ENCODE results near the gene EEF1E1.
"Not testable (repeated sequence)": the region's sequence is repeated elsewhere in the genome, so short reads cannot be mapped to it uniquely, and the experiment has no call there.

The EEF1E1 gene

GRCh38 chr6:8061736-8062135, 40.6 kb downstream of the EEF1E1 start:
- no peak for DNase-seq

DNA sequence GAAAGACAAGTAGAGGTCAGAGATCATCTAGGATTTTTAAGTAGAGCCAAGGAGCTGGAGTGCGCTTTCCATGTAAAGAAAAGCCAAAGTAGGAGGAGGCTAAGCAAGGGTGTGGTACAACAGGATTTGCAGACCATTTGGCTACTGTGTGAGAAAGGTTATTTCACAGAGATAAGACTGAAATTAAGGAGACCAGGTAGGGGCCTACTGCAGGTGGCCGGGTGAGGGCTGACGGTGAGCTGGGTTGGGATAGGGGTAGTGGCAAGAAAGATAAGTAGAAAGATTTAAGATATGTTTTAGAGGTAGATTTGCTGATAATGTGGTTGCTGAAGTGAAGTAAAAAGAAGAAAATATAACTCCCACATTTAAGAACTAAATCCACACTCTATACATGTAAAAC, 42.0 kb downstream of the EEF1E1 start:
- no peak for DNase-seq

DNA sequence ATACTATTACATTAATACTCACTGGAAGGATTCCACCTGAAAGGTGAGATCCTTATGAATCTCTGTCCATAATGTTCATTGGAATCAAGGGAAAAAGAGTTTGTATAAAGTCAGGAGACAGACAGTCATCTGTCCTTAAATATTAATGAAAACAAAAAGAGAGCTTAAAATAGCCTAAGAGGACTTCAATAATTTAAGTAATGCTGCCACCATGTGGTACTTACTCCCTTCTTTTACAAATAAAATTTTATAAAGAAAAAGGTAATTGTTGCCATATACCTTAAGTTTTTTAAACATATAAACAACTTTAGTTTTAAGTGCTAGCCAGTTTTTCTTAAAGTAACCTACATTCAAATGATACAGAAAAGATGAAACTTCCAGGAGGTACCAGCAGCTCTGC, 43.2 kb downstream of the EEF1E1 start:
- no peak for DNase-seq

GRCh38 chr6:8057793-8058192, 44.6 kb downstream of the EEF1E1 start:
- no peak for DNase-seq

DNA sequence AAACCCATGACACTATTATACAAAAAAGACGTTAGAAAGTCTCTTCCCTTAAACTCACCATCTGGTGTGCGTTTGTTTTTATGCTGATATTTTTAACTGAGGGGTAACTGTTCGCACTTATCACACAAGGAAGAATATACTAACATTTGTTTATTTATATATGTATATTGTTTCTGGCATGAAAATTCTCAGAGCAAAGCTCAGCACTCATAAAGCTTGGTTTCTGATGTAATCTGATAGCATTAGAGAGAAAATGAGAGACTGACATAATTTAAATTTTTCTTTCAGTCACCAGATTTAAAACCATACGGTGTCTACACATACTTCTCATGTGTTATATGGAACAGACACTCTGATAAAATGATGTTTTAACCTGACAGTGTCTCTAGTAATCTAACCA, 45.1 kb downstream of the EEF1E1 start:
- DNase-seq: no peak

DNA sequence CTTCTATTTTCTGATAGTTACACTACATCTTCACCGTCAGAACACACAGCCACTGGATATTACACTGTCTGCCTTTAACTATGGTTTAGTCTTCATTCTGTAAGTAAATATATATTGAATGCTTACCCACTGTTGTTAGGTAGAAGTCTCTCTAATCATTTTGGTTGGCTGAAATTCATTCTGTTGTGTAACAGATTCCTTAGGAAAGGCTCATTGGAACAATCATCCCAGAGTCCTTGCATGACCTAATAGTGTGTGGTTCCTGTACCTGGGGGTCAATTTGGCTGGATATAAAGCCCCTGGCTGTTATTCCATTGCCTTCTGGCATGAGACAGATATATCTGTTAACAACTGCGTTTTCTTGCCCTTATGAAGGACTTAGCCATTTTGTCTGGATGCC, 48.1 kb downstream of the EEF1E1 start:
- DNase-seq: no peak

DNA sequence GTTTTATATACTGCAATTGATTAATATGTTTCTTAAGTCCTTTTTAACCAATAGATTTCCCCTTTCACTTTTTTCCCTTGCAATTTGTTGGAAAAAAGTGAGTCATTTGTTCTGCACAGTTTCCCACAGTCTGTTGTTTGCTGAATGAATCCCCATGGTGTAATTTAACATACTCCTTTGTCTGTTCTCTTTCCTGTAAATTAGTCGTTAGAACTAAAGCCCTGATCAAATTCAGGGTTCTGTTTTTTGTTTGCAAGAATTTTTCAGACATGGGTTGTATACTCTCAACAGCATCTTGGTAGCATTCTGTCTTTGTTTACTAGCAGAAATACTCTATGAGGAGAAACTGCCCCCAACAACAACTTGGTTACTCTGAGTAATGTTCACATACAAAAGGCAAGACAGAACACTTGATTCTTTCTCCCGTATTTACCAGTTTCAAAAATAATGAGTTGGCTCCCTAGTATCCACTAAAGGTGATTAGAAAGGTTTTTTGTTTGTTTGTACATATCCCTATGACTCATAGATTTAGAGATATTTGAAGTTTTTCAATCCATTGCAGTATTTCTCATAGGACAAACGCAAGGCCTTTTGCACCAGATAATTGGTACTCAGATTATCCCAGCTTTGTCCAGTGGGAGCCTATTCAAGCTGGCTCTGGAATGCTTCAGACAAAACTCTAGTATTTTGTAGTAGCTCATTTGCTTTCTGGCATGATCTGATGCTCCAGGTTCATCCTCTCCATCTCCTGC, 54.6 kb downstream of the EEF1E1 start:
- DNase-seq: no peak

GRCh38 chr6:8045769-8046168, 56.6 kb downstream of the EEF1E1 start:
- not testable (repeated sequence) for DNase-seq

DNA sequence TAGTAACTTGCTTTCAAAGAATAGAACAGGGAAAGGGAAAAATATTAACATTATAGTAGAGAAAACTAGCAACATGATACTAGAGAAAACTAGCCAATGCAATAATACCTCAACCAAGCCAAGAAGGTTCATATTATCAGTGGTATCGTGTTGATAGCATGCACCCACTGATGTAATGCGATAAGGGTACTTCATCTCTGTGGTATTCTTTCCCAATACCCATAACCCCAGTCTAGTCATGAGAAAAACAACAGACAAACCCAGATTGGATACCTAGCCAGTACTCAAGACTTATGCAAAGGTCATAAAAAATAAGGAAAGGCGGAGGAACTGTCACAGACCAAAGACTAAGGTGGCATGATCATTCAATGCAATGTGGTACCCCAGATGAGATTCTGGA, 59.1 kb downstream of the EEF1E1 start:
- no peak for DNase-seq

- DNase-seq: no peak
These were observed 60.3 kb downstream of the EEF1E1 start for GRCh38 chr6:8041913-8042583.

- not testable (repeated sequence) for DNase-seq
These were observed 68.2 kb downstream of the EEF1E1 start for GRCh38 chr6:8034107-8034506.

GRCh38 chr6:8030920-8031319, 71.4 kb downstream of the EEF1E1 start:
- DNase-seq: no peak
